GM23248 (cell line): ENCODE data around the gene FOXK1. TPM values are rescaled to one million over a fixed set of nuclear protein-coding genes. Genes with fewer than 3 reads are reported as not detected.

Experiments
- DNase-seq: peaks from one replicate; pipeline ENCODE4 v3.0.0-alpha.2; 2015
- H2AFZ ChIP-seq: fragments of 200-600 bp; sonication (generic); 2 replicates; pipeline ENCODE4 v1.6.1; 2016; ENCODE audit warnings: antibody characterized with exemption
- H3F3A ChIP-seq: fragments of 200-600 bp; sonication (generic); 2 replicates; pipeline ENCODE4 v1.6.1; 2016; ENCODE audit warnings: mild to moderate bottlenecking, antibody characterized with exemption, mixed run types; ENCODE audit not compliant: insufficient read depth
- H3K27ac ChIP-seq: fragments of 200-600 bp; sonication (generic); 2 replicates; pipeline ENCODE4 v1.5.1; 2016; ENCODE audit warnings: mild to moderate bottlenecking
- H3K27me3 ChIP-seq: fragments of 200-600 bp; sonication (generic); replicated peaks from 2 replicates; pipeline ENCODE4 v1.6.1; 2016; ENCODE audit warnings: mild to moderate bottlenecking; ENCODE audit not compliant: insufficient read depth
- H3K36me3 ChIP-seq: fragments of 200-600 bp; sonication (generic); 2 replicates; pipeline ENCODE4 v1.6.1; 2016; ENCODE audit warnings: low read depth, mild to moderate bottlenecking
- H3K4me1 ChIP-seq: fragments of 200-600 bp; sonication (generic); 2 replicates; pipeline ENCODE4 v1.6.1; 2016; ENCODE audit warnings: mild to moderate bottlenecking; ENCODE audit not compliant: insufficient read depth
- H3K4me2 ChIP-seq: fragments of 200-600 bp; sonication (generic); one replicate; pipeline ENCODE4 v1.6.1; 2016; ENCODE audit warnings: mild to moderate bottlenecking; ENCODE audit not compliant: unreplicated experiment
- H3K4me3 ChIP-seq: fragments of 200-600 bp; sonication (generic); 2 replicates; pipeline ENCODE4 v1.5.1; 2016; ENCODE audit warnings: mild to moderate bottlenecking
- H3K79me2 ChIP-seq: fragments of 200-600 bp; sonication (generic); 2 replicates; pipeline ENCODE4 v1.6.1; 2016; ENCODE audit warnings: mild to moderate bottlenecking; ENCODE audit not compliant: insufficient read depth
- H3K9ac ChIP-seq: fragments of 200-600 bp; sonication (generic); 2 replicates; pipeline ENCODE4 v1.6.1; 2016; ENCODE audit warnings: mild to moderate bottlenecking
- H3K9me2 ChIP-seq: fragments of 200-600 bp; sonication (generic); 2 replicates; pipeline ENCODE4 v1.6.1; 2016; ENCODE audit warnings: mixed run types, mild to moderate bottlenecking, moderate library complexity; ENCODE audit not compliant: insufficient read depth
- H3K9me3 ChIP-seq: fragments of 200-600 bp; sonication (generic); one replicate; pipeline ENCODE4 v1.6.1; 2017; ENCODE audit warnings: low read depth
- H4K20me1 ChIP-seq: fragments of 200-600 bp; sonication (generic); 2 replicates; pipeline ENCODE4 v1.6.0; 2016; ENCODE audit not compliant: insufficient read depth
- EZH2 ChIP-seq: fragments of 200-600 bp; sonication (generic); IDR thresholded peaks from 2 replicates; pipeline ENCODE4 v1.6.1; 2018; ENCODE audit warnings: antibody characterized with exemption, mild to moderate bottlenecking; ENCODE audit not compliant: insufficient read depth, poor library complexity, severe bottlenecking
- EZH2phosphoT487 ChIP-seq: fragments of 200-600 bp; sonication (generic); IDR thresholded peaks from 2 replicates; pipeline ENCODE4 v1.6.1; 2018; ENCODE audit warnings: antibody characterized with exemption, moderate library complexity, mild to moderate bottlenecking, low read depth; ENCODE audit not compliant: insufficient read depth
- WGBS, 2 experiments: methylation state at CpG; one replicate each; pipeline ENCODE4 v1.1.6; 2015 to 2017; ENCODE audit warnings: low lambda C conversion rate in 2 of 2, low coverage in 1 of 2; ENCODE audit errors: missing lambda C conversion rate in 2 of 2; 5-methylcytosine and 5-hydroxymethylcytosine counted together
- in situ Hi-C: fragments of 300-500 bp; cut with MboI; formaldehyde crosslinking; loops from 2 replicates; pipeline ENCODE4 v1.15.0; 2020
- polyA plus RNA-seq: library from polyadenylated mRNA; unstranded; fragments of >200 nt; fragmentation: Nextera tagmentation; extraction: Ambion mirVana; gene quantifications from 2 replicates; pipeline ENCODE4 v1.2.1, GENCODE V29; 2016
- total RNA-seq: library from RNA; depleted of rRNA; stranded (reverse); fragments of >200 nt; shearing (Covaris generic); gene quantifications from 2 replicates; pipeline ENCODE4 v1.2.3, GENCODE V29; 2014

Gene FOXK1
- total and polyA plus RNA-seq, 2 experiments from 2014 or later = 8.5 to 16.4 TPM

GRCh38 chr7:4775848-4776623, 93.9 kb downstream of the FOXK1 start:
- peak overlapping the region; percentile 93 for H3K4me3 ChIP-seq
- no peaks in the 10 kb centered on the region for H3K36me3 ChIP-seq
- peaks cover 69% of the 10 kb centered on the region for H3K79me2 ChIP-seq
- H3K4me1 ChIP-seq = peaks cover 12% of the 10 kb centered on the region; the same call in 1 of the 2 replicates
- H4K20me1 ChIP-seq = no peaks in the 10 kb centered on the region
- H3K27me3 ChIP-seq = no peaks in the 10 kb centered on the region
- DNase-seq = peak; percentile 88
- WGBS, 2 experiments = 14 to 17% methylated on average over 26 to 32 of the region's 32 CpGs
- no peak for TF ChIP-seq EZH2phosphoT487
- H3K9ac ChIP-seq = peak overlapping the region; percentile 99
- peak overlapping the region; percentile 82 for H3K4me2 ChIP-seq
- H3K9me2 ChIP-seq = no peaks in the 10 kb centered on the region
- H3K9me3 ChIP-seq = no peaks in the 10 kb centered on the region
- H3K27ac ChIP-seq = peak overlapping the region; percentile 98
- peak overlapping the region; percentile 70 for H2AFZ ChIP-seq
- peaks cover 13% of the 10 kb centered on the region for H3F3A ChIP-seq
- in situ Hi-C loops = no loop called here

- DNase-seq = no peak
- Histone ChIP-seq H3K79me2 (peaks cover 64% of the 10 kb centered on the region), H3K4me2 (no peak overlapping the region), H3F3A (peaks cover 11% of the 10 kb centered on the region), H4K20me1 (no peaks in the 10 kb centered on the region), H3K4me1 (peaks cover 12% of the 10 kb centered on the region; the same call in 1 of the 2 replicates), H3K4me3 (no peak overlapping the region), H3K36me3 (no peaks in the 10 kb centered on the region; the same call in 1 of the 2 replicates), H3K9me2 (no peaks in the 10 kb centered on the region), H3K9me3 (no peaks in the 10 kb centered on the region), H3K27ac (no peak overlapping the region), H2AFZ (no peak overlapping the region), H3K27me3 (no peaks in the 10 kb centered on the region), H3K9ac (no peak overlapping the region)
- no peak for TF ChIP-seq EZH2
- no peak for TF ChIP-seq EZH2phosphoT487
- in situ Hi-C loops = no loop called here
- WGBS, 2 experiments = 91 to 96% methylated on average over 5 of the region's 5 CpGs
Measured at GRCh38 chr7:4779118-4779517, 97.0 kb downstream of the FOXK1 start.

- Histone ChIP-seq H3F3A (peaks cover 5% of the 10 kb centered on the region), H4K20me1 (no peaks in the 10 kb centered on the region), H3K4me3 (no peak overlapping the region), H2AFZ (no peak overlapping the region), H3K79me2 (peaks cover 60% of the 10 kb centered on the region), H3K9me2 (no peaks in the 10 kb centered on the region), H3K27me3 (no peaks in the 10 kb centered on the region), H3K27ac (no peak overlapping the region), H3K4me1 (peaks cover 6% of the 10 kb centered on the region; the same call in 1 of the 2 replicates), H3K36me3 (peaks cover 8% of the 10 kb centered on the region; the same call in 1 of the 2 replicates), H3K9ac (no peak overlapping the region), H3K4me2 (no peak overlapping the region), H3K9me3 (no peaks in the 10 kb centered on the region)
- DNase-seq = no peak
- no peak for TF ChIP-seq EZH2phosphoT487
- TF ChIP-seq EZH2 = no peak
- in situ Hi-C loops = no loop called here
- 96 to 97% methylated on average over 27 of the region's 27 CpGs for WGBS, 2 experiments
Measured at GRCh38 chr7:4781366-4782069, 99.4 kb downstream of the FOXK1 start.

GRCh38 chr7:4782333-4783291, 100.5 kb downstream of the FOXK1 start:
- Histone ChIP-seq H3K9ac (no peak overlapping the region), H3K4me1 (no peaks in the 10 kb centered on the region), H3K79me2 (peaks cover 49% of the 10 kb centered on the region), H2AFZ (no peak overlapping the region), H3K4me3 (no peak overlapping the region), H3K4me2 (no peak overlapping the region), H3K9me3 (no peaks in the 10 kb centered on the region), H3F3A (no peaks in the 10 kb centered on the region), H3K36me3 (peaks cover 8% of the 10 kb centered on the region; the same call in 1 of the 2 replicates), H3K27ac (no peak overlapping the region), H3K9me2 (no peaks in the 10 kb centered on the region), H3K27me3 (no peaks in the 10 kb centered on the region), H4K20me1 (no peaks in the 10 kb centered on the region)
- no peak for TF ChIP-seq EZH2phosphoT487
- no peak for TF ChIP-seq EZH2
- in situ Hi-C loops = no loop called here
- DNase-seq = no peak
- WGBS, 2 experiments = 85 to 87% methylated on average over 30 to 36 of the region's 36 CpGs
